GM19455 (cell line): Measurements from ENCODE around the gene OTOF.

Source experiments
- ATAC-seq: cut with Tn5 transposase; IDR thresholded peaks from one replicate; pipeline ENCODE4 v1.9.1; 2021; ENCODE audit not compliant: unreplicated experiment

The OTOF gene

GRCh38 chr2:26466662-26467310 is 11.1 kb downstream of the OTOF start:
- ATAC-seq, result no peak

DNA sequence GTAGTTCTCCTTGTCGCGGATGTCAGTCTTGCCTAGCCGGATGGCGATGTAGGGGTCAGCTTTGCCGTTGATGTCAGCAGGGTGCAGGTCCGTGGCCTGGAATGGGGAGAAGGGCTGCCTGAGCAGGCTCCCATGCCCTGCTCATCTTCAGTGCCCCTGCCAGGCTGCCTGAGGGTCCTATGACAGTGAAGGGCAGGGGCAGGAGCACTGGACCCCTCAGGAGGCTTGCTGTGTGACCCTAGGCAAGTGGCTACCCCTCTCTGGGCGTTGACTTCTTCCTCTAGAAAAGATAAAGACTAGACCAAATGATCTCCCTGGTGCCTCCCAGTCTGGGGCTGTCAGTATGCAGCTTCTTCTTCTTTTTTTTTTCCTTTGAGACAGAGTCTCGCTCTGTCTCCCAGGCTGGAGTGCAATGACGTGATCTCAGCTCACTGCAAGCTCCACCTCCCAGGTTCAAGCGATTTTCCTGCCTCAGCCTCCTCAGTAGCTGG is 11.9 kb downstream of the OTOF start:
- ATAC-seq, result no peak

DNA sequence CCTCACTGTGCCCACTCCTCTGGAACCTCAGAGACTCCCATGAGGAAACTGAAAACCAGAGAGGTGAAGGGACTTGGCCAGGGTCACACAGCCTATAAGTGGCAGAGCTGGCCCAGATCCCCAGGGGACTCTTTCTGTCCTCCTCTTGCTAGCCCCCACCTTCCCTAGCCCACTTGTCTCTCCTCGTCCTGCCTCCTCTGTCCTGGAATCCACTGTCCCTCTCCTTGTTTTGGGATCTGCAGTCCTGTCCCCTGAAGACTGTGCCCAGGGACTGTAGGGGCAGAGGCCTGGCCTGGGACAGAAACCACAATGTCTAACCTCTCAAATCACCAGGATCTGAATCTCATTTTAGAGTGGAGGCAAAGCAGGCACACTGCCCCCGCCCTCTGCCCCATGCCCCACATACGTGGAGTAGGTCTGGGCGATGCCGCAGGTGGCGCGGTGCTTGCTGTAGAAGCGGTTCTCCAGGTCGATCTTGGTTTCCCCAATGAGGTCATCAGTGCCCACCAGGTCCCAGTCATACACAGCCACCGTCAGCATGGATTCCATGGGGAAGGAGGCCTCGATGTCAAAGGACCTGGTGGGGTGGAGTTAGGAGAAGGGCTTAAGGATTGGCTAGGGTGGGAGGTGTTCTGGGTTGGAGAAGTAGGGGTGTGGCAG is 12.5 kb downstream of the OTOF start:
- ATAC-seq, result no peak

- no peak for ATAC-seq
Observed at GRCh38 chr2:26464390-26465265, 13.3 kb downstream of the OTOF start.

DNA sequence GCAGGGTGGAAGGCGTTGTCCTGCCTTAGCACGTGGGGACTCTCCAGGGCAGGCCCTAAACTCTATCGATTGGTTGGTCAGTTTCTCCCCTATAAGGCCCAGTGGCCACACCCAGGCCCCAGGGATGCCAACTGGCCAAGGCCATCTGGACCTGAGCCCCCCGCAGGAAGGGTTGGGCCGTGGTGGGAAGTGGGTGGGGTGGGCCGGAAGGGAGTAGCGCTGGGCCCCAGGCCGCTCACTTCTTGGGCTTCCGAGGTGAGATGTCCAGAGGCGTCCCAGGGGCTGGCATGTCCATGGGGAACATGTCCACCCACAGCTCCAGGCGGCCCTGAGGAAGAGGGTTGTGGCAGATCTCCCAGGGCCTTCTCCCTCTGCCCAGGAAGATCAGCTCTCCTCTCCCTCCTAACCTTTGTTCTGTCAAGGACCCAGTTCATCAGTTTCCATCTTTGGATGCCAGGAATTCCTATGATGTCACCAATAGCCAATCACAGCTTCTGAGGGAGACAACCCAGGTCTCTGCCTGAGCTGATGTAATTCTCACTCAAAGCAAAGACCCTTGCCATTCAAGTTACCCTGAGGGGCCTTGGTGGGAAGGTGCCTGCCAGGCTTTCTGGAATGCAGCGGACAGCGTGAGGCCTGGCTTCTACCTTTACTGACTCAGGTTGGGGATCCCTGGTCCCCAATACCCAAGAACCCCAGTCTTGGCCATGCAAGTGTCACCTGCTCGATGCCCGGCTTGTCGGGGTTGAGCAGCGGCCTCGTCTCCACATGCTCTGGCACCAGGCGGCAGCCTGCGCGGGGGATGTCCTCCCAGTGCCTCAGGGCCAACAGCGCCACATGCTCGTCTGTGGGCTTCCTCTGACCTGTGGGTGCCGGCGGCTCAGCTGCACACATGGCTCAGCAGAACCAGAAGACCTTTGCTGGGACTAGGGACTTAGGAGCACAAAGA is 14.4 kb downstream of the OTOF start:
- ATAC-seq, result no peak

DNA sequence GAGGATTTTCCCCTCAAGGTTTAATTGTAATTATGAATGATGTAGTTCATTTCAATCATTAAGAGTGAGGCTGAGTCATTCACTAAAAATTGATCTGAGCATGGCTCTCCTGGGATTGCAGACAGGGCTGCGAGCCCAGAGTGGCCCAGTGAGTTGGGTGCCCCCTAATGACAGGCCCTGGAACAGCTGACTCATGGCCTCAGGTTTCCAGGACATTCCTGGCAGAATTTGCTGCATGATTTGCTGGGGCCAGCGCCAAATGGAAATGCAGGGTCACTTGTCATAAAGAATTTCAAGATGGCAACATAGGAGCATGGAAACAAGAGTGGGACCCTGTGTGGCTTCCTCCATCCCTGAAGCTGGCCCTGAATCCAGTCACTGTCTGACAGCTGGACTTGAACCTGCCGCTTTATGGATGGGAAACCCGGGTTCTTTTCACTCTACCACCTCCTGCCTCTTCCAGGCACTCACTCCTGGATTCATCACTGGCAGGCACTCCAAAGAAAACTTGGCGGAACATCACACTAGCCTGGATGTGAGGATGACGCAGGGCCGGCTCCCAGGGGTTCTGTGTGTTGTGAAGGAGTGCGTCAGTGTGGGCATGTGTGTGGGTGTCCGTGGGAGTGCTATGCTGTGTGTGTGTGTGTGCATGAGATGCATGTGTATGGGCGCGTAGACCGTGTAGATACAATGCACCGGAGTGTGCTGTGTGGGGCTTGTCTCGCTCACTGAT is 15.2 kb downstream of the OTOF start:
- no peak for ATAC-seq

DNA sequence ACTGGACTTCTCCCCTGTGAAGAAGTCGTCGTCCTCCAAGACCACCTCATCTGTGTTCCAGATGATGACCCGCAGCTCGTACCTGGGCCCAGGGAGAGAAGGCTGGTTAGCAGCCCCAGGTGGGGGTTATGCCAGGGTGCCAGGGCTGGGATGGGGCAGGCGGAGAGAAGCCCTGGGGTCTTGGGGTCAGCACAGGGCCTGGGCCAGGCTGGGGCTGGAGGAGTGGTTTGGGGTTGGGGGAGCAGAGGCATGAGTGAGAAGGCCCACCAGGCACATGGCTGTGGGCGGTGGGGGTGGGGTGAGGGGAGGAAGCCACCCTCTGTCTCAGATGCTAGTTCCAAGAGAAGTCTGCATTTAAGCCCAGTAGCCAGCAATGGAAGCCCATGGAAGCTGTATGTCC is 15.8 kb downstream of the OTOF start:
- ATAC-seq, result no peak

GRCh38 chr2:26461601-26462023 is 16.3 kb downstream of the OTOF start:
- no peak for ATAC-seq

GRCh38 chr2:26460613-26461031 is 17.3 kb downstream of the OTOF start:
- no peak for ATAC-seq

- ATAC-seq, result no peak
Observed at GRCh38 chr2:26459991-26460612, 17.8 kb downstream of the OTOF start.

- ATAC-seq, result no peak
Observed at GRCh38 chr2:26458365-26459042, 19.4 kb downstream of the OTOF start.

DNA sequence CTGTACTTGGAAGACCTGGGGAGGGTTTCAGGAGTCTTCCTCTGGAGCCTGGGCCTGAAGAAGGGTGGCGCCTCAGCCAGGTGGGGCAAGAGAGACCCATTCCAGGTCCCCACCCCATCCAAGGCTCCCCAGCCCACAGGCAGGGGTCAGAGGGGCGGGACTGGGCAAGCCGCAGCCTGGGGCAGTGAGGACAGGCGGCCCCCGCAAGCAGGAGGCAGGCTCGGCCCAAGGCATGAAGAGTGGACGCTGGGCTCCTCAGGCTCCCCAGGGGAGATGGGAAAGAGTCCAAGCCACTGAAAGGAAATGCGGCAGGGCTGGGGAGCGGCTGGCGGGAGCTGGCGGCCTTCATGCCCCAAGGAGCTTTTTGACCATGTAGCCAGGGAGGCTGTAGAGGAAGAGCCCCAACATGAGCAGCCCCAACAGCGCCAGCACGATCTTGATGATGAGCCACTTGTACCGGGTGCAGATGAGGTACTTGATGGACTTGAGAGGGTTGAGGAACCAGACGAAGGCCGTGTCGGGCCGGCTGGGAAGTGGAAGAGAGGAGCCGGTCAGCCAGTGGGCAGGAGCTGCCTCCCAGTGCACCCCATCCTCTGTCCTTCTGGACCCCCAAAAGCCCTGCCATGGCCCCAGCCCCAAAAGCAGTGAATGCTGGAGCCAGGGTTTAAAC is 20.1 kb downstream of the OTOF start:
- ATAC-seq, result no peak

- no peak for ATAC-seq
Observed at GRCh38 chr2:26457251-26457666, 20.7 kb downstream of the OTOF start.

DNA sequence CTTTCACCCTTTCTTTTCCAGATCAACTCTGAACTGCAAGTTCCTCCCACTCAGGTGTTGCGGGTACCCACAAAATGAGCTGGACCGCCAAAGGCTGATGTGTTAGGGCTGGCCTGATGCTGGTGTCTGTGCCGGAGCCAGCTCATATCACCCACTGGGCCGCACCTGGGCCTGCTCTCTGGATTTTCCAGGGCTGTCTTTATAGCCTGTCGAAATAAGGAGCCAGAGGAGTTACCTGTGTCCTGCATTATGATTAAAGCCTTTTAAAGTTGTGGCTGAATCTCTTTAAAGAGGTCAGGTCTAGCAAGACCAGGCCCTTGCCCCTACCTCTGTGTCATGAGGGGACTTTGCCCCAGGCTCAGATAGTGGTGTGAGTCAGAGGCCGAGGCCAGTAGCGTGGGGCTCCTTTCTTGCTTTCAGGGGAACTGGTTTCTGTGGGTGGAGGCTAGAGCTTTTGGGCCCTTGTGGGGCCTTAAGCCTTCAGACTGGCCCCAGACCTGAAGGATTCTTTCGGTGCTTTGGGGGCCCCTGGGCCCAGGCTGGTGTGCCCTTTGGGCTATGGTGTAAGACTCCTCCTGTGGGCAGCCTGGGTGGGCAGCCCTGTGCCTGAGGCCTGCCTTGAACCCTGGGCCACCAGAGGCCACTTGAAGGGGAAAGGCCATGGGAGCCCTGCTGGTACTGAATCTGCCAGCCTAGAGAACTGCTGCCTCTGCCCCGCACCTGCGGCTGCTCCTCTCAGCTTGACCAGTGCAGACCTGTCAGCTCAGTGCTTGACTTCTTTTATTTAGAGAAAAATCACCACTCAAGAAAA is 21.3 kb downstream of the OTOF start:
- no peak for ATAC-seq

DNA sequence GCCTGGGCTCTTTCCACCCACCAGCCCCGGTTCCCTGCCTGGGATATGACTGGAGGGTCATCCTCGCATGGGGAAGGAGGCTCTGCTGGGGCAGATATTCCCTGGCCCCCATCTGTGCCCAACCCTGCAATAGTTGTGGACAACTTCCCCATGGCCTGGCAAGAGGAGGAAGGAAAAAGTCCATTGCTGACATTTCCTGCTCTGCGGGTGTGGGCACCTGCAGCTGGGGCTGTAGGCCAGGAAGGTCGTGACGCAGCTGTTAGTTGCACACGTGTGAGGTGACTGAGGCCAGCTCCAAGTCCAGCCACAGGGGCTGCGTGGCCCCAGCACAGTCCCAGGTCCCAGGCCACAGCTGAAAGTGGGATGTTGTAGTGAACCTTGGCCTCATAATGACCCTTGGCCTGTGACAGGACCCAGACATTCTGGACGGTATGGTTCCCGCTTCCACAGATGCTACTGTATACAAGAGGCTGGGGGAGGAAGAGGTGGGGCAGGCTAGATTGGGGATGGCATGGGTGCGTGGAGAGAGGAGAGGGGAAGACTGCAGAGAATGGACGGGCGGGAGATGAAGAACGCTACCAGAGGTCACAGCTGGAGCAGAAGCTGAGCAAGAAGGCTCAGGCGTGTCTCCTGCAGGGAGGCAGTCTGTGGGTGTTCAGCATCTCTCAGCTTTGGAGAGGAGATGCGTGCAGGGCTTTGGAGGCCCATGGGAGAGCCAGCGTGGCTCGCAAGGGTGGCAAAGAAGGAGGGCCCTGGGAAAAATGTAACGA is 22.1 kb downstream of the OTOF start:
- ATAC-seq, result no peak

DNA sequence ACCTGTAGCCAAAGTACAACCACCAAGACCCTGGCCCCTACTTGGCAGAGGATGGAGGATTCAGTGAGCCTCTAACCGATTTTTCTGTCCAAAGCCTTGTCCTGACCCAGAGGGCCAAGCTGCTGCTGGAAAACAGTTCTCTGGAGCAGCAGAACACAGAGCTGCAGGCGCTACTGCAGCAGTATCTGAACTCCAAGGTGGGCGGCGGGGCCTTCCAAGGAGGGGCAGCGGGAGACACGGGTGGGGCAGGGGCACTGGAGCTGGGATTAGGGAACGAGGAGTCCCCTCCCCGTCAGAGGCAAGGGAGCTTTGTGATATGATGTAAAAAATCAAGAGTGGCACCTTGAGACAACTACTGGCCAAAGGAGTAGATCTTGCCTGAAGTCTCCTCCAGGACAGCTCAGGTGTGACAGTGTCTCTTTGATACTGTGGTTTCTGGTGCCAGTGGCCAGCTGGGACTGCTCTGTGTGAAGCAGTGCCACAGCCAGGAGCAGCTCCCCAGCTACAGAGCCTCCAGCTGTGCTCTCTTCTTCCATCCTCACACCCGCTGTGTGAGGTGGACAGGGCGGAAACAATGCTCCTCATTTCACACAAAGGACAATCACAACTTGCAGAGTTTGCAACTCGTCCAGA is 22.8 kb downstream of the OTOF start:
- no peak for ATAC-seq
